Lower lobe of right lung (tissue), 2 donors: ENCODE measurements around the gene TSEN15. TPM values are rescaled to one million over a fixed set of nuclear protein-coding genes. Genes with fewer than 3 reads are reported as not detected.

Experiments
- ATAC-seq, 2 donors: fragments of 200-7000 bp; cut with Tn5 transposase; one replicate each; pipeline ENCODE4 v1.9.1; 2020 to 2022; ENCODE audit warnings: mild to moderate bottlenecking in 2 of 2, moderate library complexity in 2 of 2
- DNase-seq: peaks from one replicate; pipeline ENCODE4 v3.0.0-alpha.2; 2020
- H3K27ac ChIP-seq: fragments of 200-600 bp; one replicate; pipeline ENCODE4 v1.8.0; 2022
- H3K27me3 ChIP-seq: fragments of 200-600 bp; one replicate; pipeline ENCODE4 v1.8.0; 2022; ENCODE audit warnings: low read depth
- H3K36me3 ChIP-seq: fragments of 200-600 bp; one replicate; pipeline ENCODE4 v1.8.0; 2022; ENCODE audit warnings: mild to moderate bottlenecking
- H3K4me1 ChIP-seq: fragments of 200-600 bp; one replicate; pipeline ENCODE4 v1.8.0; 2022
- H3K4me3 ChIP-seq: fragments of 200-600 bp; one replicate; pipeline ENCODE4 v1.8.0; 2022; ENCODE audit warnings: mild to moderate bottlenecking
- H3K9me3 ChIP-seq: fragments of 200-600 bp; one replicate; pipeline ENCODE4 v1.8.0; 2022
- CTCF ChIP-seq: fragments of 200-600 bp; IDR thresholded peaks from one replicate; pipeline ENCODE4 v1.8.0; 2022; ENCODE audit warnings: antibody characterized with exemption, mild to moderate bottlenecking
- intact Hi-C: fragments of 100-400 bp; cut with DNase I; formaldehyde crosslinking; loops from one replicate; pipeline ENCODE4 v1.11.0; 2022
- total RNA-seq: library from RNA; stranded (reverse); fragmentation: NEBNext Ultra II Directional; extraction: Animal tissue kit (Norgen Biotek cat#: 25700); gene quantifications from one replicate; pipeline ENCODE4 v1.2.1, GENCODE V29; 2021
- donor health status: DM: no; HTN: yes; CAD: no; lungs with severe emphysema.

TSEN15 gene
- total RNA-seq, 1 donor from 2014 or later = 28.6 TPM

DNA sequence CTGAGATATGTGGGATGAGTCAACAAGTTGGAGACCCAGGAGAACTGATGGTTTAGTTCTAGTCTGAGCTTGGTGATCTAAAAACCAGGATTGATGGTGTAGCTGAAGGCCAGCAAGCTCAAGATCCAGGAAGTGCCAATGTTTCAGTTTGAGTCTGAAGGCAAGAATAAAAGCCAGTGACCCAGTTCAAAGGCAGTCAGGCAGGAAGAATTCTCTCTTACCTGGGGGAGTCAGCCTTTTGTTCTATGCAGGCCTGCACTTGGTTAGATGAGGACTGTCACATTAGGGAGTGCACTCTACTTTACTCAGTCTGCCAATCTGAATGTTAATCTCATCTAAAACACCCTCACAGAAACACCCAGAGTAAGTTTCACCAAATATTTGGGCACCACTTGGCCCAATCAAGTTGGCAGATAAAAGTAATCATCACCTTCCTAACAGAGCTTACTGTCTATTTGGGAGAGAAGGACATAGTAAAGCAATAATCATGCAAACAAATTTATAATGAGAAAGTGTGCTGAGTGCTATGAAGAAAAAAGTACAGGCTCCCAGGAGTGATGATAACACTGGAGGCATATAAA, 63.4 kb downstream of the TSEN15 start:
- intact Hi-C loops = no loop called here
- no peaks in the 10 kb centered on the region for H3K27me3 ChIP-seq
- no peak for TF ChIP-seq CTCF
- no peaks in the 10 kb centered on the region for H3K36me3 ChIP-seq
- H3K4me3 ChIP-seq = no peak overlapping the region
- no peaks in the 10 kb centered on the region for H3K4me1 ChIP-seq
- no peaks in the 10 kb centered on the region for H3K9me3 ChIP-seq
- ATAC-seq = no peak
- no peak overlapping the region for H3K27ac ChIP-seq
- no peak for DNase-seq

- DNase-seq = no peak
- intact Hi-C loops = no loop called here
- no peaks in the 10 kb centered on the region for H3K9me3 ChIP-seq
- TF ChIP-seq CTCF = no peak
- no peaks in the 10 kb centered on the region for H3K36me3 ChIP-seq
- H3K4me1 ChIP-seq = no peaks in the 10 kb centered on the region
- H3K27ac ChIP-seq = no peak overlapping the region
- ATAC-seq = no peak
- H3K27me3 ChIP-seq = no peaks in the 10 kb centered on the region
- no peak overlapping the region for H3K4me3 ChIP-seq
These were observed 64.8 kb downstream of the TSEN15 start for GRCh38 chr1:184116287-184116686.

GRCh38 chr1:184118046-184118445, 66.5 kb downstream of the TSEN15 start:
- Histone ChIP-seq H3K36me3 (no peaks in the 10 kb centered on the region), H3K27me3 (no peaks in the 10 kb centered on the region), H3K27ac (no peak overlapping the region), H3K9me3 (no peaks in the 10 kb centered on the region), H3K4me3 (no peak overlapping the region), H3K4me1 (no peaks in the 10 kb centered on the region)
- no peak for TF ChIP-seq CTCF
- ATAC-seq = no peak
- intact Hi-C loops = no loop called here
- no peak for DNase-seq

Other genes with a start within 250 kb of the TSEN15 start
- 37.6 TPM for gene RGL1, start 246.6 kb upstream of the TSEN15 start, total RNA-seq
- 3.2 TPM for gene COLGALT2, start 14.0 kb upstream of the TSEN15 start, total RNA-seq